Suppressor macrophage treated with lipopolysaccharide for 1 hour (primary cell): Measurements from ENCODE around the gene MED12.
A peak's percentile ranks its signal among the peaks of the same experiment; 100 is the strongest.

ENCODE experiments used
- DNase-seq, 3 donors: peaks; one replicate each; pipeline ENCODE4 v3.0.0-alpha.2; 2020 to 2022

Gene MED12

DNA sequence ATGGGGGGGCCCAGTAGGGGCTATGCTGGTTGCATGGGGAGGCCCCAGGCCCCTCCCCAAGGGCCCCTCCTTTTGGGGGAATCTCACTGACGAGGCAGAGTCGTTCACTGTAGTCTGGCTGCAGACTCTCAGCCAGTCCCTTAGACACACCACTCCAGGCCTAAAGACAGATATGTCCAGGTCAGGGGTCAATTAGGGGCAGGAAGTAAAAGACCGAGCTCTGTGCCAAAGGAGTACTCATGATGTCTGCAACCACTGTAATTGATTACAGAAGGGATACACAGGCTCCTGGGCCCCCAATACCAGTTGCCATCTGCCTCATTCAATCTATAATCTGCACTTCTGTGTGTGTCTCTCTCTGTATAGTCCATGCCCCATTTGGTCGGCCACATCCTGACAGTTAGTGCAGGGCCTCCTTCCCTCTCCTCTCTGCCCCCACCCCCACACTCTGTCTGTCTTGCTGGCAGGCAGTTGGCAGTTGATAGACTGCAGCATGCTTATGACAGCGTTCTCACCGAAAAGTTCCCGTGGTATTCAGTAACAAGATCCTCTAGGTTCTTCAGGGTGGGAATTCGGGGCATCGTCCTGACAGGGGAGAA, 10.5 kb upstream of the MED12 start:
- DNase-seq = peak in 1 of 3 donors; percentile 23

DNA sequence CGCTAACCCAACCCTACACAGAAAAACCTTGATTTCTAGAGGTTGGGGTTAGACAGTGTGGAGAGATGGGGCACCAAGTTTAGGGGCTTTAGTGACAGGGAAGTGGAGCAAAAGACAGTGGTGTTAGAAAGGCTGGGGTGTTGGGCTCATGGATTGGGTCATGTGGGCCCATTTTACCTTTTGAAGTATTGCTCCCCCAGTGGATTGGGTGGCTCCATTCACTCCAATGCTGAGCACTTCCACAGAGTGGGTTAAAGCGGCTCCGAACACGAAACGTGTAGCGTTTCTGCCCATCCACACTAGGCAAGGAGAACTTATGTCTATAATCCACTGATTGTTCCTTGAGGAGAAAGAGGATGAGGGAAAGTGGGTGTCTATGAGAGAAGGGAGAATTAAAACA, 9.3 kb upstream of the MED12 start:
- DNase-seq = no peak

GRCh38 chrX:71111141-71111843, 7.1 kb upstream of the MED12 start, which contains the start of gene IL2RG:
Gene IL2RG (minus strand): TSS chrX:71111577. CDS start chrX:71111539, 38 bp downstream.
- peak; percentile 84 to 86 (median 84) for DNase-seq

DNA sequence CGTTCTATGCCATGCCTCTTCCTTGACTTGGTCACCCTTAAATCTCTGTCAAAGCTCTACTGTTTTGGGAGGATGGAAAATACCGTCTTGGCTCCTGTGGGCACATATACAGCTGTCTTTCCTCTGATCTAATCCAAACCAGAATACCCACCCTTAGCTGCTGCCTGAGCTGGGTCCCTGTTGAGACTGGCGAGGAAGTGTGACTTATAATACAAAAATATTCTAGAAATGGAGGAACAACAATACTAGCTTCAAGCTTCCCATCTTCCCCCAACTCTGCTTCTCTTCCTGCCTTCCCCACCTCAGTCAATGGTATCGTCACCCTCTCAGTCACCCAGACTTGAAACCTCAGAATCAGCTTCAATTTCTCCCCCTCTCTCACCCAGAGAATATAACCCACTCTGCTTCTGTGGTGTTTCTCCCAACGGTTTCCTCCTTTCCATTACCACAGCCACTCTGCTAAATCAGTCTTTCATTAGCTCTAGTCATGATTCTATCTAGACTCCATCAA, 6.4 kb upstream of the MED12 start:
- DNase-seq = peak in 1 of 3 donors; percentile 14

GRCh38 chrX:71117358-71117757, 1.0 kb upstream of the MED12 start:
- no peak for DNase-seq

DNA sequence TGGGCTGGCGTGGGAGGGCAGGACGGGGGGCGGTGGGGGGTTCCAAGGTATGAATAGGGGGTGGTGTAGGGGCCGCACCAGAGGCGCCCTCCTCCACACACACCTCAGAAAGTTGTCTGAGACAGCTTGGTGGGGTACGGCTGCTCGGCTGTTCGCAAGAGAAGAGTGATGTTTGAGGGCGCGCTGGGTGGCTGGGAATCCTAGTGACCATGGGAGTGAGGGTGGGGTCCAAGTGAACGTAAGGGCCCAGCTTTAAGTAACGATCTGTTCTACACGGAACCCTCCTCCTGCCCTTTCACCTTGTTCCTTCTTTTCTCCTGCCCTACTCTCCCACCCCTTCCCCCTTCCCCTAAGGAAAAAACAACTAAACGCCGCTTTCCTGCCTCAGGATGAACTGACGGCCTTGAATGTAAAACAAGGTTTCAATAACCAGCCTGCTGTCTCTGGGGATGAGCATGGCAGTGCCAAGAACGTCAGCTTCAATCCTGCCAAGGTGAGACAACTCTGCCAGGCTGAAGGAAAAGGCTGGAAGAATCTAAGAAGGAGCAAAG, 664 bp downstream of the MED12 start:
- no peak for DNase-seq

DNA sequence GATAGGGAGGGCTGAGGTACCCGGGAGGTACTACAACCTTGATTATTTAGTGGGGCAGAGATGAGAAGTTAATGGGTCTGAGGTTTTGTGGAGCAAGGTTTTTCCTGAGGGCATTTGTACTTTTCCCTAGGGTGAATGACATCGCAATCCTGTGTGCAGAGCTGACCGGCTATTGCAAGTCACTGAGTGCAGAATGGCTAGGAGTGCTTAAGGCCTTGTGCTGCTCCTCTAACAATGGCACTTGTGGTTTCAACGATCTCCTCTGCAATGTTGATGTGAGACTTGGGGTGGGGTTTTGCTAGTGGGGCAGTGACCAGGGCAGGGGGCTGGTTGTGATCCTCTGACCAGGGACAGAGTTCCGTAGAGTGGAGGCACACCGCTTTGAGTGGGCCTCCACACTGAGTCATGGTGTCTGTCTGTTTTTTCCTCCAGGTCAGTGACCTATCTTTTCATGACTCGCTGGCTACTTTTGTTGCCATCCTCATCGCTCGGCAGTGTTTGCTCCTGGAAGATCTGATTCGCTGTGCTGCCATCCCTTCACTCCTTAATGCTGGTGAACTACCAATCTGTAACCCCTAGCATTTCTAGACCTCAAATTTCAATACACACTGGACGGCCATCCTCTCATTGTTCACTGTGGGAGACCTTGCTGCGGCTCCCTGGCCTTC, 9.9 kb downstream of the MED12 start:
- no peak for DNase-seq

GRCh38 chrX:71128915-71129765, 10.7 kb downstream of the MED12 start:
- peak; percentile 71 to 77 (median 75) for DNase-seq

GRCh38 chrX:71131510-71131909, 13.1 kb downstream of the MED12 start:
- no peak for DNase-seq

DNA sequence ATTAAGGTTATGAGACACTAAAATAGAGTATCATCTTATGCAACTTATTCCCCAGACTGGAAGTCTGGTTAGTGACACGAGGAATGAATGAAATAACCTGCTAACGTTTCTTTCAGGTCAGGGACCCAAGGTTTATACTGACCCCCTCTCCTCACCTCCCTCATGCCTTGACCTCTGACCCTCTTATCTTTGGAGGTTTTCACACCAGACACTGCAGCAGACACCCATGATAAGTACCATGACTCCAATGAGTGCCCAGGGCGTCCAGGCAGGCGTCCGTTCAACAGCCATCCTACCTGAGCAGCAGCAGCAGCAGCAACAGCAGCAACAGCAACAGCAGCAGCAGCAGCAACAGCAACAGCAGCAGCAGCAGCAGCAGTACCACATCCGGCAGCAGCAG, 22.0 kb downstream of the MED12 start:
- DNase-seq = no peak

DNA sequence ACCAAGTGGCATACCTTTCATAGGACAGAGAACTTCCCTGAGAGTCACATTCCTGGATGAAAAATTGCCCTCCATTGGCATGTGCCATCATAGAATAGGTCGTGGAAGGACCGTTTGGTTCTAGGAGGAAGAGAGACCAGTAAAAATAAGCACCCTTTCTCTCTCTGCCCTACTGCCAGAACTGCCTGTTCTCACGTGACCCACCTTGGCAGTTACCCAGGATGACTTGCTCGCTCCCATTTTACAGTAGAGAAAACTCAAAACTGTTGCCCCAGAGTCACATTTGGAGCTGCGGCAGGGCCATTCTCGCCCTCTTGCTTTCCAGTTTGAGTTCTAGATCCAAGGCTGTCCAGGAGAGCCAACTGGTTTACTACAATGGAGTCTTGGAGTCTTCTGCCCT, 25.1 kb downstream of the MED12 start:
- no peak for DNase-seq

- no peak for DNase-seq
Measured at GRCh38 chrX:71144651-71145050, 26.3 kb downstream of the MED12 start, which contains the start of gene NLGN3. Gene NLGN3 (plus strand): TSS chrX:71144841. CDS start chrX:71147750, 2,909 bp downstream.

DNA sequence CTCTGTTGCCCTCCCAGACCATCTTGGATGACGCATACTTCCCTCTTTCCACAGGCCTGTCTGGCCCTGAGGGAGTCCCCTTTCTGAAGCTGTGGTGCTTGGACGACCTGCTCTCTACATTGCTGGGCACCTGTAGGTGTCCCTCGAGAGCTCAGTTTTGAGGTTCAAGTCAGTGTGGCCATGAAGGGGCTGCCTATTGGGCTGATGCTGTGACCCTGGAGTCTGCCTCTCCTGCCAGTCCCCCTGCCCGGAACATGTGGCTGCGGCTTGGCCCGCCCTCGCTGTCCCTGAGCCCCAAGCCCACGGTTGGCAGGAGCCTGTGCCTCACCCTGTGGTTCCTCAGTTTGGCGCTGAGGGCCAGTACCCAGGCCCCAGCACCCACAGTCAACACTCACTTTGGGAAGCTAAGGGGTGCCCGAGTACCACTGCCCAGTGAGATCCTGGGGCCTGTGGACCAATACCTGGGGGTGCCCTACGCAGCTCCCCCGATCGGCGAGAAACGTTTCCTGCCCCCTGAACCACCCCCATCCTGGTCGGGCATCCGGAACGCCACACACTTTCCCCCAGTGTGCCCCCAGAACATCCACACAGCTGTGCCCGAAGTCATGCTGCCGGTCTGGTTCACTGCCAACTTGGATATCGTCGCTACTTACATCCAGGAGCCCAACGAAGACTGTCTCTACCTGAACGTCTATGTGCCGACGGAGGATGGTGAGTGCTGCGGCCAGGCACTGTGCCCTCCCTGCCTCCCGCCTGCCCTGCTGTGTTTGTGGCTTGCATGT, 29.3 kb downstream of the MED12 start:
- peak; percentile 18 to 32 (median 20) for DNase-seq

GRCh38 chrX:71148278-71148663, 29.9 kb downstream of the MED12 start:
- DNase-seq = no peak

DNA sequence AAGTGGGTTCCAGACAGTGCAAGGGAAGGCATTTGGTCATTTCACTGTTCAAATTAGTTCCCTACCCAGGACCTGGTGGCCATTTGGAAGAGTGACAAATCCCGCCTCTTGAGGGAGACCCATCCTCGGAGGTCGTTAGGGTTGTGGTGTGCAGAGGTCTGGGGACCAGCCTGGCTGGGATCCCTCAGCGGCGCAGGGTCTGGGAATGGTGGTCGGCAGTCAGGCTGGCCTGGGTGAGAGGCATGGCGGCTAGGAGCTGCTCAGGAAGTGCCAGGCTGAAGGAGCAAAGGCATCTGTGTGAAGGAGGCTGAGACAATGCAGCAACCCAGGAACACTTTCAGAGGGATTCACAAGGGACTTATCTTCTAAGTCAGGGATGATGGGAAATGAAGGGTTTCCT, 33.0 kb downstream of the MED12 start:
- no peak for DNase-seq

GRCh38 chrX:71154196-71154595, 35.8 kb downstream of the MED12 start:
- DNase-seq = no peak

DNA sequence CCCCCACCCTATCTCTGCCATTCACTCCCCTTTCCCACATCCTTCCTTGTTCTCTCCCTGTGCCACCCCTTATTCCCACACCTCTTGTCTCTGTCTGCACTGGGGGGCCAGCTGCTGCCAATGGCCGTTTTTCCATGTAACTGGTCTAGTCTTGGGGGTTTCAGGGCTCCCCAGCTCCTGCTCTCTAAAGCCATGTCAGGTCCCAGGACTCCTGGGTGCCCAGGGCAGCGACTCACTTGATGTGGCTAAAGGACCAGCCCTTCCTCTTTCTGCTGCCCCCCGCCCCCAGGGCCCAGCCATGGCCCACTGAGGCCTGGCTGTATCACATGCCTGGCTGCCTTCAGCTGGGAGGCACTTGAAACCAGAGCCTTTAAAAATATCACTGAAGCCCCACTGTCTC, 36.2 kb downstream of the MED12 start:
- no peak for DNase-seq

DNA sequence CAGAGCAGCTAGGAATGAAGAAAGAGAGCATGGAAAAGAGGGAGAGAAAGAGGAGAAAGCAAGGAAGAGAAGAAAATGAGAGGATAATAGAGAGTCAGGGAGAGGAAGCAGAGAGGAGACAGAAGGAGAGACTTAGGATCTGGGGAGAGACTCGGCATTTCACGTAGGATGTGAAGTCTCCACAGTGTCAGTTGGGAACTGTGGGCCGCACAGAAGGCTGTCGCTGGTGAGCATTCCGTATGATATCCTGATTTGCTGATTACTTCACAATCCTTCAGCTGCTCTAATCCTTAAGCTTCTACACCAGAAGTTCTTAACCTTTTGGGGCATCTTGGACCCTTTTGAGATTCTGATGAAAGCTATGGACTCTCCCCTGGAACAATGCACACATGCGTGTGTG, 40.2 kb downstream of the MED12 start:
- DNase-seq = no peak

- DNase-seq = no peak
Measured at GRCh38 chrX:71159335-71159734, 40.9 kb downstream of the MED12 start.

- DNase-seq = no peak
Measured at GRCh38 chrX:71160475-71160874, 42.1 kb downstream of the MED12 start.

DNA sequence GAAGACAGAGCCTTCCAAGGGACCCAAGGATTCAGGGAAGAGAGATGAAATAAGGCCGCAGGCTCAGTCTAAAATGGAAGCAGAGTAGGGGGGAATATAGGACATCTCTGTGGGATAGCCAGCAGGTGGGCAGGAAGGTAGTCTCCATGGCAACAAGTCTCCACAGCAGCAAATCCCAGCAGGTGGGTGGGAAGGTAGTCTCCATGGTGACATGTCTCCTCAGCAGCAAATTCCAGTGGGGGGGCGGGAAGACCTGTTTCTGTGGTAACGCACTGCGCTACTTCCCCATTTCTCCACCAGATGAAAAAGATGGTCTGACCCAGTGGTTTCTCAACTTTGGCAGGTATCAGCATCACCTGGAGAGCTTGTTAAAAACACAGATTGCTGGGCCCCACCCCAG, 44.6 kb downstream of the MED12 start:
- no peak for DNase-seq

- no peak for DNase-seq
Measured at GRCh38 chrX:71164071-71164470, 45.7 kb downstream of the MED12 start.
